Ishikawa (cell line): ENCODE results near the gene RNF144B.

Experiments
- EGR1 ChIP-seq: IDR thresholded peaks from 2 replicates; pipeline ENCODE4 v1.6.1; 2012
- EP300 ChIP-seq: IDR thresholded peaks from 2 replicates; pipeline ENCODE4 v1.6.1; 2012; ENCODE audit warnings: borderline replicate concordance
- MAX ChIP-seq: IDR thresholded peaks from 2 replicates; pipeline ENCODE4 v1.6.1; 2012
- RAD21 ChIP-seq: IDR thresholded peaks from 2 replicates; pipeline ENCODE4 v1.6.1; 2012; ENCODE audit warnings: low read depth
- TAF1 ChIP-seq: IDR thresholded peaks from 2 replicates; pipeline ENCODE4 v1.6.1; 2012; ENCODE audit warnings: low read depth, mild to moderate bottlenecking
- TCF12 ChIP-seq: IDR thresholded peaks from 2 replicates; pipeline ENCODE4 v1.6.1; 2012; ENCODE audit warnings: low read depth
- TEAD4 ChIP-seq: IDR thresholded peaks from 2 replicates; pipeline ENCODE4 v1.6.1; 2012
- USF1 ChIP-seq: IDR thresholded peaks from 2 replicates; pipeline ENCODE4 v1.6.1; 2012
- YY1 ChIP-seq: IDR thresholded peaks from 2 replicates; pipeline ENCODE4 v1.6.1; 2012; ENCODE audit warnings: low read depth
- ZBTB7A ChIP-seq: IDR thresholded peaks from 2 replicates; pipeline ENCODE4 v1.6.1; 2012; ENCODE audit warnings: low read depth
- TF ChIP-seq, protein P1 (sequence below): IDR thresholded peaks from 2 replicates; pipeline ENCODE4 v1.6.1; 2012; ENCODE audit warnings: low read depth, mild to moderate bottlenecking

- no peak for TF ChIP-seq TEAD4
- TF ChIP-seq, protein P1, sequence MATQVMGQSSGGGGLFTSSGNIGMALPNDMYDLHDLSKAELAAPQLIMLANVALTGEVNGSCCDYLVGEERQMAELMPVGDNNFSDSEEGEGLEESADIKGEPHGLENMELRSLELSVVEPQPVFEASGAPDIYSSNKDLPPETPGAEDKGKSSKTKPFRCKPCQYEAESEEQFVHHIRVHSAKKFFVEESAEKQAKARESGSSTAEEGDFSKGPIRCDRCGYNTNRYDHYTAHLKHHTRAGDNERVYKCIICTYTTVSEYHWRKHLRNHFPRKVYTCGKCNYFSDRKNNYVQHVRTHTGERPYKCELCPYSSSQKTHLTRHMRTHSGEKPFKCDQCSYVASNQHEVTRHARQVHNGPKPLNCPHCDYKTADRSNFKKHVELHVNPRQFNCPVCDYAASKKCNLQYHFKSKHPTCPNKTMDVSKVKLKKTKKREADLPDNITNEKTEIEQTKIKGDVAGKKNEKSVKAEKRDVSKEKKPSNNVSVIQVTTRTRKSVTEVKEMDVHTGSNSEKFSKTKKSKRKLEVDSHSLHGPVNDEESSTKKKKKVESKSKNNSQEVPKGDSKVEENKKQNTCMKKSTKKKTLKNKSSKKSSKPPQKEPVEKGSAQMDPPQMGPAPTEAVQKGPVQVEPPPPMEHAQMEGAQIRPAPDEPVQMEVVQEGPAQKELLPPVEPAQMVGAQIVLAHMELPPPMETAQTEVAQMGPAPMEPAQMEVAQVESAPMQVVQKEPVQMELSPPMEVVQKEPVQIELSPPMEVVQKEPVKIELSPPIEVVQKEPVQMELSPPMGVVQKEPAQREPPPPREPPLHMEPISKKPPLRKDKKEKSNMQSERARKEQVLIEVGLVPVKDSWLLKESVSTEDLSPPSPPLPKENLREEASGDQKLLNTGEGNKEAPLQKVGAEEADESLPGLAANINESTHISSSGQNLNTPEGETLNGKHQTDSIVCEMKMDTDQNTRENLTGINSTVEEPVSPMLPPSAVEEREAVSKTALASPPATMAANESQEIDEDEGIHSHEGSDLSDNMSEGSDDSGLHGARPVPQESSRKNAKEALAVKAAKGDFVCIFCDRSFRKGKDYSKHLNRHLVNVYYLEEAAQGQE = no peak
- no peak for TF ChIP-seq ZBTB7A
- no peak for TF ChIP-seq EP300
- TF ChIP-seq TAF1 = no peak
- no peak for TF ChIP-seq USF1
- no peak for TF ChIP-seq RAD21
- TF ChIP-seq YY1 = no peak
- no peak for TF ChIP-seq EGR1
- no peak for TF ChIP-seq MAX
- no peak for TF ChIP-seq TCF12
These were observed 33.9 kb upstream of the RNF144B start for GRCh38 chr6:18353251-18353650.
